SU-DHL-6 (cell line): Measurements from ENCODE around the gene SPAG4.

ENCODE experiments used
- EZH2phosphoT487 ChIP-seq: fragments of 200-600 bp; sonication (generic), shearing (Covaris generic); conservative IDR thresholded peaks from 2 replicates; pipeline ENCODE4 v1.6.1; 2018; ENCODE audit warnings: mild to moderate bottlenecking, antibody characterized with exemption, low read length, moderate library complexity, mixed read lengths
- TF ChIP-seq, protein P1 (sequence below): fragments of 200-600 bp; sonication (generic); IDR thresholded peaks from one replicate; pipeline ENCODE4 v1.5.1; 2017; ENCODE audit warnings: antibody characterized with exemption, mild to moderate bottlenecking, low read length, moderate library complexity; ENCODE audit not compliant: insufficient read depth, poor library complexity, severe bottlenecking

DNA sequence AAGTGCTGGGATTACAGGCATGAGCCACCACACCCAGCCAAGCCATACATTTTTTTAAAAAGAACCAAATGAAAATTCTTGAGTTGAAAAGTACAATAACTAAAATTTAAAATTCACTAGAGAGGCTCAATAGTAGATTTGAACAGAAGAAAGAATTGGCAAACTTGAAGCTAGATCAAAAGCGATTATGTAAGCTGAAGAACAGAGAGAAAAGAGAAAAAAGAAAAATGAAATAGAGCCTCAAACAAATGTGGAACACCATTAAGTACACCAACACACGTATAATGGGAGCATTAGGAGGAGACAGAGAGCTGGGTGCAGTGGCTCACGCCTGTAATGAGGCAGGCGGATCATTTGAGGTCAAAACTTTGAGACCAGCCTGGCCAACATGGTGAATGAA is 42.8 kb upstream of the SPAG4 start:
- TF ChIP-seq, protein P1, sequence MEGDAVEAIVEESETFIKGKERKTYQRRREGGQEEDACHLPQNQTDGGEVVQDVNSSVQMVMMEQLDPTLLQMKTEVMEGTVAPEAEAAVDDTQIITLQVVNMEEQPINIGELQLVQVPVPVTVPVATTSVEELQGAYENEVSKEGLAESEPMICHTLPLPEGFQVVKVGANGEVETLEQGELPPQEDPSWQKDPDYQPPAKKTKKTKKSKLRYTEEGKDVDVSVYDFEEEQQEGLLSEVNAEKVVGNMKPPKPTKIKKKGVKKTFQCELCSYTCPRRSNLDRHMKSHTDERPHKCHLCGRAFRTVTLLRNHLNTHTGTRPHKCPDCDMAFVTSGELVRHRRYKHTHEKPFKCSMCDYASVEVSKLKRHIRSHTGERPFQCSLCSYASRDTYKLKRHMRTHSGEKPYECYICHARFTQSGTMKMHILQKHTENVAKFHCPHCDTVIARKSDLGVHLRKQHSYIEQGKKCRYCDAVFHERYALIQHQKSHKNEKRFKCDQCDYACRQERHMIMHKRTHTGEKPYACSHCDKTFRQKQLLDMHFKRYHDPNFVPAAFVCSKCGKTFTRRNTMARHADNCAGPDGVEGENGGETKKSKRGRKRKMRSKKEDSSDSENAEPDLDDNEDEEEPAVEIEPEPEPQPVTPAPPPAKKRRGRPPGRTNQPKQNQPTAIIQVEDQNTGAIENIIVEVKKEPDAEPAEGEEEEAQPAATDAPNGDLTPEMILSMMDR: no peak
- no peak for TF ChIP-seq EZH2phosphoT487
